K562 (cell line): ENCODE measurements around the gene CIAO2B. TPM values are rescaled to one million over a fixed set of nuclear protein-coding genes. Genes with fewer than 3 reads are reported as not detected.

Source experiments
- BRD4 ChIP-seq: fragments of 200-600 bp; sonication (generic); IDR thresholded peaks from 2 replicates; pipeline ENCODE4 v1.6.1; 2017; ENCODE audit warnings: inconsistent platforms
- CXXC5 ChIP-seq: fragments of 250-450 bp; sonication (Bioruptor Pico); IDR thresholded peaks from 2 replicates; pipeline ENCODE4 v1.8.0; 2022; ENCODE audit warnings: inconsistent platforms, mild to moderate bottlenecking, moderate library complexity
- GTF2F1 ChIP-seq: IDR thresholded peaks from 2 replicates; pipeline ENCODE4 v1.6.1; 2011; ENCODE audit warnings: low read depth, low read length, improper control_type of control experiment
- HINFP ChIP-seq: fragments of 450-650 bp; conservative IDR thresholded peaks from 2 replicates; pipeline ENCODE4 v1.6.1; 2016; ENCODE audit warnings: missing genetic modification characterization, low read depth, mild to moderate bottlenecking, control low read depth, missing compliant biosample characterization
- POLR2H ChIP-seq: IDR thresholded peaks from 2 replicates; pipeline ENCODE4 v1.6.1; 2016; ENCODE audit warnings: missing genetic modification characterization, low read depth, mild to moderate bottlenecking, control low read depth, missing compliant biosample characterization, moderate library complexity
- TRIM28 ChIP-seq: fragments of 450-650 bp; IDR thresholded peaks from 2 replicates; pipeline ENCODE4 v1.6.1; 2017
- ZBTB17 ChIP-seq: fragments of 450-650 bp; formaldehyde crosslinking; IDR thresholded peaks from 2 replicates; pipeline ENCODE4 v1.4.0; 2020; ENCODE audit warnings: mild to moderate bottlenecking
- ZBTB8A ChIP-seq: fragments of 450-650 bp; IDR thresholded peaks from 2 replicates; pipeline ENCODE4 v1.6.1; 2018; ENCODE audit warnings: mild to moderate bottlenecking, moderate library complexity; ENCODE audit not compliant: partially characterized antibody
- ZNF280B ChIP-seq: fragments of 250-450 bp; sonication (Bioruptor Pico); IDR thresholded peaks from 2 replicates; pipeline ENCODE4 v1.5.1; 2021; ENCODE audit warnings: mild to moderate bottlenecking
- ZNF644 ChIP-seq: fragments of 200-800 bp; sonication (Bioruptor generic); IDR thresholded peaks from 2 replicates; pipeline ENCODE4 v1.6.1; 2016; ENCODE audit warnings: low read depth, missing genetic modification characterization, missing compliant biosample characterization
- ZNF77 ChIP-seq: fragments of 250-450 bp; sonication (Bioruptor Pico); IDR thresholded peaks from 2 replicates; pipeline ENCODE4 v1.5.0; 2020
- polyA plus RNA-seq, 8 experiments: library from polyadenylated mRNA; depleted of rRNA in 4 of 8; stranded (reverse) in 5 of 8; unstranded in 3 of 8; fragments of >200 nt; fragmentation: Nextera tagmentation in 2 of 8; fragmentation: Illumina TruSeq in 1 of 8; extraction: Ambion mirVana in 2 of 8; extraction: Trizol in 1 of 8; gene quantifications; 2 replicates each; pipeline versions ENCODE4 v1.2.1 to v1.2.3, GENCODE V29; 2011 to 2014; ENCODE audit warnings: inconsistent platforms in 1 of 8, missing spikeins in 1 of 8
- total RNA-seq, 7 experiments: library from RNA; depleted of rRNA in 6 of 7; stranded (reverse); fragments of >200 nt in 6 of 7; fragmentation: Illumina TruSeq in 2 of 7; extraction: Trizol in 2 of 7; gene quantifications; 2 replicates each; pipeline versions ENCODE4 v1.2.1 to v1.2.3, GENCODE V29; 2011 to 2021; ENCODE audit warnings: low replicate concordance in 1 of 7
- TF ChIP-seq, protein P1 (sequence below): fragments of 250-450 bp; sonication (Bioruptor Pico); IDR thresholded peaks from 2 replicates; pipeline ENCODE4 v1.4.0; 2020; ENCODE audit warnings: mild to moderate bottlenecking, moderate library complexity

The CIAO2B gene
- total and polyA plus RNA-seq, 9 of the 15 experiments (the other 6 are each of a cell fraction or from before 2014, with no cell fraction given) = 86.8 to 182 (median 113) TPM

GRCh38 chr16:66899945-66900710 lies 34.1 kb downstream of the CIAO2B start (continued):
- peak; percentile 83 for TF ChIP-seq POLR2H (tag)
- TF ChIP-seq ZNF280B (CRISPR knock-in tag) = no peak
- TF ChIP-seq, protein P1, sequence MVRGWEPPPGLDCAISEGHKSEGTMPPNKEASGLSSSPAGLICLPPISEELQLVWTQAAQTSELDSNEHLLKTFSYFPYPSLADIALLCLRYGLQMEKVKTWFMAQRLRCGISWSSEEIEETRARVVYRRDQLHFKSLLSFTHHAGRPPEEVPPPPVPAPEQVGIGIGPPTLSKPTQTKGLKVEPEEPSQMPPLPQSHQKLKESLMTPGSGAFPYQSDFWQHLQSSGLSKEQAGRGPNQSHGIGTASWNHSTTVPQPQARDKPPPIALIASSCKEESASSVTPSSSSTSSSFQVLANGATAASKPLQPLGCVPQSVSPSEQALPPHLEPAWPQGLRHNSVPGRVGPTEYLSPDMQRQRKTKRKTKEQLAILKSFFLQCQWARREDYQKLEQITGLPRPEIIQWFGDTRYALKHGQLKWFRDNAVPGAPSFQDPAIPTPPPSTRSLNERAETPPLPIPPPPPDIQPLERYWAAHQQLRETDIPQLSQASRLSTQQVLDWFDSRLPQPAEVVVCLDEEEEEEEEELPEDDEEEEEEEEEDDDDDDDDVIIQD (CRISPR knock-in tag) = no peak
- no peak for TF ChIP-seq ZNF77 (CRISPR knock-in tag)
- TF ChIP-seq ZBTB8A = no peak
- TF ChIP-seq HINFP (tag) = no peak
- no peak; the same call in 1 of the 2 replicates for TF ChIP-seq CXXC5
- TF ChIP-seq BRD4 = peak; percentile 67; the same call in 1 of the 2 replicates
- TF ChIP-seq GTF2F1 = peak; percentile 47; the same call in 1 of the 2 replicates
- TF ChIP-seq ZBTB17 (CRISPR knock-in tag) = no peak
- TF ChIP-seq ZNF644 = peak; percentile 84
- TF ChIP-seq TRIM28 = no peak
